Body of pancreas (tissue), 4 donors: ENCODE results near the gene CFAP90.

ENCODE experiments used
- CTCF ChIP-seq, 7 experiments: fragments of 450-650 bp in 4 of 7; fragments of 200-600 bp in 3 of 7; sonication (generic) in 3 of 7; IDR thresholded peaks; one replicate each; pipeline ENCODE4 v1.5.1; 2016 to 2019; ENCODE audit warnings: antibody characterized with exemption in 7 of 7
- POLR2A ChIP-seq, 3 donors: fragments of 450-650 bp; IDR thresholded peaks; one replicate each; pipeline ENCODE4 v1.6.1; 2016; ENCODE audit warnings: antibody characterized with exemption in 3 of 3, mild to moderate bottlenecking in 2 of 3

DNA sequence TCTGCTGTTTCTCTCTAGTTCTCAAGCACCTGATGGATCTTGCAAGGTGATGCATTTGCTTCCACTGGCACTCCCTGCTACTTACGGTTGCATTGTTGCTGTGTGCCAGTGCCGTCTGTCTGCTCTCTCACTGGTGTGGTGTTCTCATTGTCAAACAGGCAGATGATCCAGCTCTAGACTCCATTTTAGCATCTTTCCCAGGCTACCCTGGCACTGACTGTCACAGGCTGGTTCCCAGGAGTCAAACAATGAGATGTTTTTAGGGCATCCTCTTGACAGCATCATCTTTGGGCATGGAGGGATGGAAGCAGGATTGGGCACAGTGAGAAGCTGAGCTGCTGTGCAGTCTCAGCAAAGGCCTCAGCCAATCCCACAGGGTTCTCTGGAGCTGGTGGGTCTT lies 30.9 kb upstream of the CFAP90 start:
- TF ChIP-seq CTCF (IDR thresholded peaks at IDR 0.05) (no peak), POLR2A (IDR thresholded peaks at IDR 0.05) (no peak)
